GM10266 (cell line): Measurements from ENCODE around the gene SRRD.

ENCODE experiments used
- DNase-seq: peaks from one replicate; pipeline ENCODE4 v3.0.0; 2012; ENCODE audit errors: extremely low spot score
- TF ChIP-seq, protein P1 (sequence below): IDR thresholded peaks from 2 replicates; pipeline ENCODE4 v1.5.1; 2012; ENCODE audit warnings: mild to moderate bottlenecking, low read depth; ENCODE audit not compliant: control insufficient read depth, insufficient read depth; ENCODE audit errors: missing control alignments

The SRRD gene

DNA sequence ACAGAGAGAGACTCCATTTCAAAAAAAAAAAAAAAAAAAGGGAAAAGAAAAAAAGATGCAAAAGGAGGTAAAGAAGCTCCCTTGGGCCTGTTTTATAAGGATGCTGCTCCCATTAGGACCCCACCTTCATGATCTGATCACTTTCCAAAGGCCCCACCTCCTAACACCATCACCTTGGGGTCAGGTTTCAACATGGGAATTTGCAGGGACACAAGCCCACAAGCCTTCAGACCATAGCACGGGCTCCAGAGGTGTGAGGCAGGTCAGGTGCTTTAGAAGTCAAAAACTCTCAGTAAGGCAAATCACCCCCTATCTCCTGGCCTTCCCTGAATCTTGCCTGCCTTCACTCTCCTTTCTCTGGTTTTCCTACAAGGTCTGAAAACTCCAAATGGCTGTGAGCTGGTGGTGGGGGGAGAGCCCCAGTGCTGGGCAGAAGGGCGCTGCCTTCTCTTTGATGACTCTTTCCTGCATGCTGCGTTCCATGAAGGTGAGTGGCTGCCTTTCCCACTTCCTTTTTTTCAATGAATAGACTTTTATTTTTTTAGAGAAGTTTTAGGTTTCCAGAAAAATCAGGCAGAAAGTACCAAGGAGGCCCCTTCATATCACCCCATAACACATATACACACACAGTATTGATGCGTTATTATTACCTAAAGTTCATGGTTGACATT, 41.5 kb upstream of the SRRD start:
- no peak for DNase-seq
- TF ChIP-seq, protein P1, sequence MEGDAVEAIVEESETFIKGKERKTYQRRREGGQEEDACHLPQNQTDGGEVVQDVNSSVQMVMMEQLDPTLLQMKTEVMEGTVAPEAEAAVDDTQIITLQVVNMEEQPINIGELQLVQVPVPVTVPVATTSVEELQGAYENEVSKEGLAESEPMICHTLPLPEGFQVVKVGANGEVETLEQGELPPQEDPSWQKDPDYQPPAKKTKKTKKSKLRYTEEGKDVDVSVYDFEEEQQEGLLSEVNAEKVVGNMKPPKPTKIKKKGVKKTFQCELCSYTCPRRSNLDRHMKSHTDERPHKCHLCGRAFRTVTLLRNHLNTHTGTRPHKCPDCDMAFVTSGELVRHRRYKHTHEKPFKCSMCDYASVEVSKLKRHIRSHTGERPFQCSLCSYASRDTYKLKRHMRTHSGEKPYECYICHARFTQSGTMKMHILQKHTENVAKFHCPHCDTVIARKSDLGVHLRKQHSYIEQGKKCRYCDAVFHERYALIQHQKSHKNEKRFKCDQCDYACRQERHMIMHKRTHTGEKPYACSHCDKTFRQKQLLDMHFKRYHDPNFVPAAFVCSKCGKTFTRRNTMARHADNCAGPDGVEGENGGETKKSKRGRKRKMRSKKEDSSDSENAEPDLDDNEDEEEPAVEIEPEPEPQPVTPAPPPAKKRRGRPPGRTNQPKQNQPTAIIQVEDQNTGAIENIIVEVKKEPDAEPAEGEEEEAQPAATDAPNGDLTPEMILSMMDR, result no peak

DNA sequence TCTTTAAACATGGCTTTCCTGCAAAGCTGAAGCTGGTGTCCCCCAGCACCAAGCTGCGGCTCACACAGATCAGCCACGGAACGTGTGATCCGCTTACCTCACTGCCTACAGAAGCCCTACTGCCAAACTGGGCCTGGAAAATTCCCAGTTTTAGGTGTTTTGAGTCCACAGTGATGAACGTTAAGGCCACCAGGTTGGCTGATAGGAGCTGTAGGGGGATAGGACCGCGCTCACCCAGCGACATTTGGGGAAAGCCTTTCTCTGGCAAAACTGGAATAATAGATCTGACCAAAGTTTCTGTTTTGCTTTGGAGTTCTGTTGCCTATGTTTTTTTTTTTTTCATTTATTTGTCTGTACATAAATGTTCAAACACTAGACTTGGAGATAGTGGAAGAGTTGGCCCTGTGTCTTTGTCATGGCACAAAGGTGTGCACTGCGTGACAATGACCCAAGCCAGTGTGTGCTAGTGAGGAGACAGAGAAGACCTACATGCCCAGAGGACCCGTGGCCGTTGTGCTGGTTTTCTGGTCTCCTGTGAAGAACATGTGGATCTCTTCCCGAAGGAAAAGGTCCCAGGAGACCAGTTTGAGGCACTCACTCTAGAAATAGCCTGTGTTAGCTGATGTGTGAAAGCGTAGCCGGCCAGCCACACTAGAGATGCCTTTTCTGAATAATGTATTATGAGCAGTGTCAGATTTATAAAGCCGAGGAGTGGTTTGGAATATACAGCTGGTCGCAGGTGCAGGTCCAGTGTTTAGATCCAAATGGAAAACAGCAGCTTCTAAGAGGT, 39.6 kb upstream of the SRRD start:
- TF ChIP-seq, protein P1, result no peak
- no peak for DNase-seq

GRCh38 chr22:26444777-26445176, 38.9 kb upstream of the SRRD start:
- TF ChIP-seq, protein P1, result no peak
- no peak for DNase-seq

GRCh38 chr22:26445577-26446275, 38.0 kb upstream of the SRRD start:
- TF ChIP-seq, protein P1, result no peak
- no peak for DNase-seq

- TF ChIP-seq, protein P1, result no peak
- no peak for DNase-seq
These were observed 36.7 kb upstream of the SRRD start for GRCh38 chr22:26446808-26447515.

- TF ChIP-seq, protein P1, result no peak
- no peak for DNase-seq
These were observed 35.9 kb upstream of the SRRD start for GRCh38 chr22:26447584-26448329.
